Measurements from ENCODE around the gene COL9A1. TPM values are rescaled to one million over a fixed set of nuclear protein-coding genes. Genes with fewer than 3 reads are reported as not detected.

Gene COL9A1
- total RNA-seq, 1 experiment from 2014 or later: 7.8 TPM

DNA sequence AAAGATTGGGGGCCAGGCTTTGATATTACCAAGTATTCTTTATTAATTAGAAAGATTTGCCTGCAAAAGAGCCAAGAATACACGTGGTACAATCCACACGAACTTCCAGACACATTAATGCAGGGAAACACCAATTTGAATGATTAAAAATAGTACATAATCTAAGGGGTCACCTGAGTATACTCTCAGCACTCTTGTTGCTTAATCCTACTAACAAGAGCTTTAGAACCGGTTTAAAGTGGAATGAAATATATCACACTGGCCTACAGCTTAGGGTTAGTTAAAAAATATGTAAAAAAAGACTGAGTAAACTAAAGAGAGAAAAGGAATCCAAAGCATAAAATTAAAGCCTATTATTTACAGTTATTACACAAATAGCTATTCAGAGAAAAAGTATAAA, 49.0 kb downstream of the COL9A1 start:
- Mint-ChIP-seq H3K4me3 (no peak overlapping the region), H3K36me3 (ENCODE audit: insufficient read depth in 1 of 3, low read depth in 3 of 3) (peaks cover 0 to 6% (median 5%) of the 10 kb centered on the region in 3 experiments; a peak in 4 of 7 replicates), H3K9me3 (no peaks in the 10 kb centered on the region), H3K27ac (no peak overlapping the region), H3K27me3 (ENCODE audit: low read depth) (no peaks in the 10 kb centered on the region), H3K4me1 (peaks cover 0 to 3% of the 10 kb centered on the region in 2 experiments; a peak in 2 of 4 replicates)
- Histone ChIP-seq H3K79me2 (ENCODE audit: insufficient read depth, low read length) (no peaks in the 10 kb centered on the region), H3K9me3 (ENCODE audit: control insufficient read depth, low read depth, low read length) (no peaks in the 10 kb centered on the region), H3K14ac (ENCODE audit: insufficient read depth, low read length) (no peak overlapping the region), H2BK15ac (ENCODE audit: low read depth, low read length) (no peak overlapping the region), H2BK5ac (ENCODE audit: insufficient read length, low read length) (no peak overlapping the region), H3K4me2 (ENCODE audit: insufficient read depth, insufficient read length, low read length) (no peak overlapping the region), H3K27me3 (ENCODE audit: insufficient read depth, low read length) (no peaks in the 10 kb centered on the region), H2AFZ (ENCODE audit: low read length) (no peak overlapping the region), H3K79me1 (ENCODE audit: insufficient read depth, low read depth, low read length, poor library complexity, severe bottlenecking) (no peaks in the 10 kb centered on the region), H4K5ac (ENCODE audit: insufficient read length, low read depth, low read length) (no peak overlapping the region), H2BK12ac (ENCODE audit: insufficient read length, low read depth, low read length) (no peak overlapping the region), H3K23me2 (ENCODE audit: insufficient read length, low read depth, low read length, poor library complexity, severe bottlenecking) (no peaks in the 10 kb centered on the region), H3T11ph (ENCODE audit: low read length) (no peak overlapping the region), H4K20me1 (ENCODE audit: control insufficient read depth, insufficient read depth, insufficient read length) (no peaks in the 10 kb centered on the region), H3K23ac (ENCODE audit: insufficient read length, low read depth, low read length) (no peak overlapping the region), H2BK20ac (ENCODE audit: low read depth, low read length, poor library complexity, severe bottlenecking) (no peak overlapping the region), H2AK5ac (ENCODE audit: insufficient read length, low read length) (no peak overlapping the region), H2BK120ac (ENCODE audit: low read depth, low read length, poor library complexity, severe bottlenecking) (no peak overlapping the region), H3K4ac (ENCODE audit: low read depth, low read length) (no peak overlapping the region), H3K56ac (ENCODE audit: insufficient read length, low read depth, low read length) (no peak overlapping the region), H3K18ac (ENCODE audit: insufficient read length, low read depth, low read length) (no peak overlapping the region), H3K9ac (ENCODE audit: extremely low read depth, insufficient read length, low read length) (no peak overlapping the region), H4K8ac (replicated peaks; ENCODE audit: insufficient read length, low read depth, low read length) (no peak overlapping the region), H4K91ac (ENCODE audit: insufficient read length, low read depth, low read length) (no peak overlapping the region), H3K27ac (ENCODE audit: insufficient read length, low read depth, low read length) (no peak overlapping the region), H3K4me1 (ENCODE audit: insufficient read depth, low read length) (no peaks in the 10 kb centered on the region)
- TF ChIP-seq, protein P1, sequence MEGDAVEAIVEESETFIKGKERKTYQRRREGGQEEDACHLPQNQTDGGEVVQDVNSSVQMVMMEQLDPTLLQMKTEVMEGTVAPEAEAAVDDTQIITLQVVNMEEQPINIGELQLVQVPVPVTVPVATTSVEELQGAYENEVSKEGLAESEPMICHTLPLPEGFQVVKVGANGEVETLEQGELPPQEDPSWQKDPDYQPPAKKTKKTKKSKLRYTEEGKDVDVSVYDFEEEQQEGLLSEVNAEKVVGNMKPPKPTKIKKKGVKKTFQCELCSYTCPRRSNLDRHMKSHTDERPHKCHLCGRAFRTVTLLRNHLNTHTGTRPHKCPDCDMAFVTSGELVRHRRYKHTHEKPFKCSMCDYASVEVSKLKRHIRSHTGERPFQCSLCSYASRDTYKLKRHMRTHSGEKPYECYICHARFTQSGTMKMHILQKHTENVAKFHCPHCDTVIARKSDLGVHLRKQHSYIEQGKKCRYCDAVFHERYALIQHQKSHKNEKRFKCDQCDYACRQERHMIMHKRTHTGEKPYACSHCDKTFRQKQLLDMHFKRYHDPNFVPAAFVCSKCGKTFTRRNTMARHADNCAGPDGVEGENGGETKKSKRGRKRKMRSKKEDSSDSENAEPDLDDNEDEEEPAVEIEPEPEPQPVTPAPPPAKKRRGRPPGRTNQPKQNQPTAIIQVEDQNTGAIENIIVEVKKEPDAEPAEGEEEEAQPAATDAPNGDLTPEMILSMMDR (conservative IDR thresholded peaks at IDR 0.05): no peak
- DNase-seq: no peak
- no CpG with 5 or more reads among the region's 3 CpGs for WGBS (ENCODE audit: extremely low coverage, insufficient read length, low lambda C conversion rate)

All from H9 (cell line).